Astrocyte (in vitro differentiated cells and primary cell): ENCODE data around the gene DCAF5.

ENCODE experiments used
- EZH2 ChIP-seq: IDR thresholded peaks from 2 replicates; pipeline ENCODE4 v1.6.1; 2012; ENCODE audit warnings: mild to moderate bottlenecking, low read length, inconsistent platforms; ENCODE audit not compliant: insufficient read depth
- TF ChIP-seq, protein P1 (sequence below): IDR thresholded peaks from 2 replicates; pipeline ENCODE4 v1.5.1; 2011; ENCODE audit warnings: low read depth, mild to moderate bottlenecking, inconsistent platforms, low read length, moderate library complexity; ENCODE audit not compliant: insufficient read depth

DNA sequence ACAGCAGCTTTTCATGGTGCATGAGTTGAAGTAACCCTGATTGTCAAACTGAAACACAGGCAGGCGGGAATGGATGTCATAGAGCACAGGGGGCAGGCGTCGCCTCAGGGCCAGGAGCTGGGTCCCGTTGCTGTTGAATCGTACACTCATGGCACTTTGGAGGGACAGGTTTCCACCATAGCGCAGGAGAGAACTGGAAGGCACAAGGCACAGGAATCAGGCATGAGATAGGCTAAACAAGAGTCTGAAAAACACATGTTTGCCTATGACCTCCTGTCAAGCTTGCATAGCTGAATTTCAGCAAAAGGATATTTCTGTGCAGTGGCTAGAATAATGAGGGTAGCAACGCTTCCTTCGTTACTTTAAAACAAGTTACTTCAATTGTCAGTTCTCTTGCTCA, 61.2 kb downstream of the DCAF5 start:
- no peak for TF ChIP-seq EZH2
- TF ChIP-seq, protein P1, sequence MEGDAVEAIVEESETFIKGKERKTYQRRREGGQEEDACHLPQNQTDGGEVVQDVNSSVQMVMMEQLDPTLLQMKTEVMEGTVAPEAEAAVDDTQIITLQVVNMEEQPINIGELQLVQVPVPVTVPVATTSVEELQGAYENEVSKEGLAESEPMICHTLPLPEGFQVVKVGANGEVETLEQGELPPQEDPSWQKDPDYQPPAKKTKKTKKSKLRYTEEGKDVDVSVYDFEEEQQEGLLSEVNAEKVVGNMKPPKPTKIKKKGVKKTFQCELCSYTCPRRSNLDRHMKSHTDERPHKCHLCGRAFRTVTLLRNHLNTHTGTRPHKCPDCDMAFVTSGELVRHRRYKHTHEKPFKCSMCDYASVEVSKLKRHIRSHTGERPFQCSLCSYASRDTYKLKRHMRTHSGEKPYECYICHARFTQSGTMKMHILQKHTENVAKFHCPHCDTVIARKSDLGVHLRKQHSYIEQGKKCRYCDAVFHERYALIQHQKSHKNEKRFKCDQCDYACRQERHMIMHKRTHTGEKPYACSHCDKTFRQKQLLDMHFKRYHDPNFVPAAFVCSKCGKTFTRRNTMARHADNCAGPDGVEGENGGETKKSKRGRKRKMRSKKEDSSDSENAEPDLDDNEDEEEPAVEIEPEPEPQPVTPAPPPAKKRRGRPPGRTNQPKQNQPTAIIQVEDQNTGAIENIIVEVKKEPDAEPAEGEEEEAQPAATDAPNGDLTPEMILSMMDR: no peak
